ENCODE measurements around the gene PNCK. TPM values are rescaled to one million over a fixed set of nuclear protein-coding genes. Genes with fewer than 3 reads are reported as not detected.

PNCK gene
- total and polyA plus RNA-seq, 2 experiments from 2014 or later: 3.5 to 11.9 TPM

GRCh38 chrX:153696100-153696499, 22.5 kb upstream of the PNCK start:
- Mint-ChIP-seq H3K4me3 (no peak overlapping the region), H3K4me1 (peaks cover 3% of the 10 kb centered on the region; the same call in 2 of the 3 replicates), H3K27ac (no peak overlapping the region), H3K27me3 (ENCODE audit: insufficient read depth, low read depth, poor library complexity) (peaks cover 9% of the 10 kb centered on the region), H3K36me3 (ENCODE audit: low read depth) (peaks cover 26% of the 10 kb centered on the region; the same call in 2 of the 3 replicates), H3K9me3 (peaks cover 3% of the 10 kb centered on the region; the same call in 1 of the 3 replicates)
- ATAC-seq: no peak
- H3K36me3 ChIP-seq (ENCODE audit: insufficient read depth): no peaks in the 10 kb centered on the region
- no peak overlapping the region for H3K4me3 ChIP-seq
- no peak overlapping the region for H3K27ac ChIP-seq (ENCODE audit: low read depth)
- DNase-seq (ENCODE audit: low spot score): no peak
- TF ChIP-seq STAT1 (IDR thresholded peaks at IDR 0.05; ENCODE audit: unreplicated experiment) (no peak), ZNF331 (CRISPR knock-in tag; IDR thresholded peaks at IDR 0.05; ENCODE audit: low read depth) (no peak), NANOG (IDR thresholded peaks at IDR 0.05; ENCODE audit: borderline replicate concordance) (no peak), JUNB (IDR thresholded peaks at IDR 0.05; ENCODE audit: unreplicated experiment) (no peak), POLR2AphosphoS5 (IDR thresholded peaks at IDR 0.05; ENCODE audit: low read depth) (no peak), ZNF114 (CRISPR knock-in tag; IDR thresholded peaks at IDR 0.05) (no peak), EZH2 (IDR thresholded peaks at IDR 0.05; ENCODE audit: low read depth, unreplicated experiment) (no peak), EZH2phosphoT487 (IDR thresholded peaks at IDR 0.05; ENCODE audit: unreplicated experiment) (no peak), CREB1 (CRISPR knock-in tag; IDR thresholded peaks at IDR 0.05; ENCODE audit: low read depth) (no peak)
- TF ChIP-seq, protein P1, sequence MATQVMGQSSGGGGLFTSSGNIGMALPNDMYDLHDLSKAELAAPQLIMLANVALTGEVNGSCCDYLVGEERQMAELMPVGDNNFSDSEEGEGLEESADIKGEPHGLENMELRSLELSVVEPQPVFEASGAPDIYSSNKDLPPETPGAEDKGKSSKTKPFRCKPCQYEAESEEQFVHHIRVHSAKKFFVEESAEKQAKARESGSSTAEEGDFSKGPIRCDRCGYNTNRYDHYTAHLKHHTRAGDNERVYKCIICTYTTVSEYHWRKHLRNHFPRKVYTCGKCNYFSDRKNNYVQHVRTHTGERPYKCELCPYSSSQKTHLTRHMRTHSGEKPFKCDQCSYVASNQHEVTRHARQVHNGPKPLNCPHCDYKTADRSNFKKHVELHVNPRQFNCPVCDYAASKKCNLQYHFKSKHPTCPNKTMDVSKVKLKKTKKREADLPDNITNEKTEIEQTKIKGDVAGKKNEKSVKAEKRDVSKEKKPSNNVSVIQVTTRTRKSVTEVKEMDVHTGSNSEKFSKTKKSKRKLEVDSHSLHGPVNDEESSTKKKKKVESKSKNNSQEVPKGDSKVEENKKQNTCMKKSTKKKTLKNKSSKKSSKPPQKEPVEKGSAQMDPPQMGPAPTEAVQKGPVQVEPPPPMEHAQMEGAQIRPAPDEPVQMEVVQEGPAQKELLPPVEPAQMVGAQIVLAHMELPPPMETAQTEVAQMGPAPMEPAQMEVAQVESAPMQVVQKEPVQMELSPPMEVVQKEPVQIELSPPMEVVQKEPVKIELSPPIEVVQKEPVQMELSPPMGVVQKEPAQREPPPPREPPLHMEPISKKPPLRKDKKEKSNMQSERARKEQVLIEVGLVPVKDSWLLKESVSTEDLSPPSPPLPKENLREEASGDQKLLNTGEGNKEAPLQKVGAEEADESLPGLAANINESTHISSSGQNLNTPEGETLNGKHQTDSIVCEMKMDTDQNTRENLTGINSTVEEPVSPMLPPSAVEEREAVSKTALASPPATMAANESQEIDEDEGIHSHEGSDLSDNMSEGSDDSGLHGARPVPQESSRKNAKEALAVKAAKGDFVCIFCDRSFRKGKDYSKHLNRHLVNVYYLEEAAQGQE (IDR thresholded peaks at IDR 0.05; ENCODE audit: unreplicated experiment): no peak
- TF ChIP-seq, protein P2, sequence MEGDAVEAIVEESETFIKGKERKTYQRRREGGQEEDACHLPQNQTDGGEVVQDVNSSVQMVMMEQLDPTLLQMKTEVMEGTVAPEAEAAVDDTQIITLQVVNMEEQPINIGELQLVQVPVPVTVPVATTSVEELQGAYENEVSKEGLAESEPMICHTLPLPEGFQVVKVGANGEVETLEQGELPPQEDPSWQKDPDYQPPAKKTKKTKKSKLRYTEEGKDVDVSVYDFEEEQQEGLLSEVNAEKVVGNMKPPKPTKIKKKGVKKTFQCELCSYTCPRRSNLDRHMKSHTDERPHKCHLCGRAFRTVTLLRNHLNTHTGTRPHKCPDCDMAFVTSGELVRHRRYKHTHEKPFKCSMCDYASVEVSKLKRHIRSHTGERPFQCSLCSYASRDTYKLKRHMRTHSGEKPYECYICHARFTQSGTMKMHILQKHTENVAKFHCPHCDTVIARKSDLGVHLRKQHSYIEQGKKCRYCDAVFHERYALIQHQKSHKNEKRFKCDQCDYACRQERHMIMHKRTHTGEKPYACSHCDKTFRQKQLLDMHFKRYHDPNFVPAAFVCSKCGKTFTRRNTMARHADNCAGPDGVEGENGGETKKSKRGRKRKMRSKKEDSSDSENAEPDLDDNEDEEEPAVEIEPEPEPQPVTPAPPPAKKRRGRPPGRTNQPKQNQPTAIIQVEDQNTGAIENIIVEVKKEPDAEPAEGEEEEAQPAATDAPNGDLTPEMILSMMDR (conservative IDR thresholded peaks at IDR 0.05; ENCODE audit: low read depth in 2 of 2): no peak
- TF ChIP-seq, protein P3, sequence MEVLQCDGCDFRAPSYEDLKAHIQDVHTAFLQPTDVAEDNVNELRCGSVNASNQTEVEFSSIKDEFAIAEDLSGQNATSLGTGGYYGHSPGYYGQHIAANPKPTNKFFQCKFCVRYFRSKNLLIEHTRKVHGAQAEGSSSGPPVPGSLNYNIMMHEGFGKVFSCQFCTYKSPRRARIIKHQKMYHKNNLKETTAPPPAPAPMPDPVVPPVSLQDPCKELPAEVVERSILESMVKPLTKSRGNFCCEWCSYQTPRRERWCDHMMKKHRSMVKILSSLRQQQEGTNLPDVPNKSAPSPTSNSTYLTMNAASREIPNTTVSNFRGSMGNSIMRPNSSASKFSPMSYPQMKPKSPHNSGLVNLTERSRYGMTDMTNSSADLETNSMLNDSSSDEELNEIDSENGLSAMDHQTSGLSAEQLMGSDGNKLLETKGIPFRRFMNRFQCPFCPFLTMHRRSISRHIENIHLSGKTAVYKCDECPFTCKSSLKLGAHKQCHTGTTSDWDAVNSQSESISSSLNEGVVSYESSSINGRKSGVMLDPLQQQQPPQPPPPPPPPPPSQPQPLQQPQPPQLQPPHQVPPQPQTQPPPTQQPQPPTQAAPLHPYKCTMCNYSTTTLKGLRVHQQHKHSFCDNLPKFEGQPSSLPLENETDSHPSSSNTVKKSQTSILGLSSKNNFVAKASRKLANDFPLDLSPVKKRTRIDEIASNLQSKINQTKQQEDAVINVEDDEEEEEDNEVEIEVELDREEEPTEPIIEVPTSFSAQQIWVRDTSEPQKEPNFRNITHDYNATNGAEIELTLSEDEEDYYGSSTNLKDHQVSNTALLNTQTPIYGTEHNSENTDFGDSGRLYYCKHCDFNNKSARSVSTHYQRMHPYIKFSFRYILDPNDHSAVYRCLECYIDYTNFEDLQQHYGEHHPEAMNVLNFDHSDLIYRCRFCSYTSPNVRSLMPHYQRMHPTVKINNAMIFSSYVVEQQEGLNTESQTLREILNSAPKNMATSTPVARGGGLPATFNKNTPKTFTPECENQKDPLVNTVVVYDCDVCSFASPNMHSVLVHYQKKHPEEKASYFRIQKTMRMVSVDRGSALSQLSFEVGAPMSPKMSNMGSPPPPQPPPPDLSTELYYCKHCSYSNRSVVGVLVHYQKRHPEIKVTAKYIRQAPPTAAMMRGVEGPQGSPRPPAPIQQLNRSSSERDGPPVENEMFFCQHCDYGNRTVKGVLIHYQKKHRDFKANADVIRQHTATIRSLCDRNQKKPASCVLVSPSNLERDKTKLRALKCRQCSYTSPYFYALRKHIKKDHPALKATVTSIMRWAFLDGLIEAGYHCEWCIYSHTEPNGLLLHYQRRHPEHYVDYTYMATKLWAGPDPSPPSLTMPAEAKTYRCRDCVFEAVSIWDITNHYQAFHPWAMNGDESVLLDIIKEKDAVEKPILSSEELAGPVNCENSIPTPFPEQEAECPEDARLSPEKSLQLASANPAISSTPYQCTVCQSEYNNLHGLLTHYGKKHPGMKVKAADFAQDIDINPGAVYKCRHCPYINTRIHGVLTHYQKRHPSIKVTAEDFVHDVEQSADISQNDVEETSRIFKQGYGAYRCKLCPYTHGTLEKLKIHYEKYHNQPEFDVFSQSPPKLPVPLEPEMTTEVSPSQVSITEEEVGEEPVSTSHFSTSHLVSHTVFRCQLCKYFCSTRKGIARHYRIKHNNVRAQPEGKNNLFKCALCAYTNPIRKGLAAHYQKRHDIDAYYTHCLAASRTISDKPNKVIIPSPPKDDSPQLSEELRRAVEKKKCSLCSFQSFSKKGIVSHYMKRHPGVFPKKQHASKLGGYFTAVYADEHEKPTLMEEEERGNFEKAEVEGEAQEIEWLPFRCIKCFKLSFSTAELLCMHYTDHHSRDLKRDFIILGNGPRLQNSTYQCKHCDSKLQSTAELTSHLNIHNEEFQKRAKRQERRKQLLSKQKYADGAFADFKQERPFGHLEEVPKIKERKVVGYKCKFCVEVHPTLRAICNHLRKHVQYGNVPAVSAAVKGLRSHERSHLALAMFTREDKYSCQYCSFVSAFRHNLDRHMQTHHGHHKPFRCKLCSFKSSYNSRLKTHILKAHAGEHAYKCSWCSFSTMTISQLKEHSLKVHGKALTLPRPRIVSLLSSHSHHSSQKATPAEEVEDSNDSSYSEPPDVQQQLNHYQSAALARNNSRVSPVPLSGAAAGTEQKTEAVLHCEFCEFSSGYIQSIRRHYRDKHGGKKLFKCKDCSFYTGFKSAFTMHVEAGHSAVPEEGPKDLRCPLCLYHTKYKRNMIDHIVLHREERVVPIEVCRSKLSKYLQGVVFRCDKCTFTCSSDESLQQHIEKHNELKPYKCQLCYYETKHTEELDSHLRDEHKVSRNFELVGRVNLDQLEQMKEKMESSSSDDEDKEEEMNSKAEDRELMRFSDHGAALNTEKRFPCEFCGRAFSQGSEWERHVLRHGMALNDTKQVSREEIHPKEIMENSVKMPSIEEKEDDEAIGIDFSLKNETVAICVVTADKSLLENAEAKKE (CRISPR knock-in tag; IDR thresholded peaks at IDR 0.05): no peak
- TF ChIP-seq, protein P4, sequence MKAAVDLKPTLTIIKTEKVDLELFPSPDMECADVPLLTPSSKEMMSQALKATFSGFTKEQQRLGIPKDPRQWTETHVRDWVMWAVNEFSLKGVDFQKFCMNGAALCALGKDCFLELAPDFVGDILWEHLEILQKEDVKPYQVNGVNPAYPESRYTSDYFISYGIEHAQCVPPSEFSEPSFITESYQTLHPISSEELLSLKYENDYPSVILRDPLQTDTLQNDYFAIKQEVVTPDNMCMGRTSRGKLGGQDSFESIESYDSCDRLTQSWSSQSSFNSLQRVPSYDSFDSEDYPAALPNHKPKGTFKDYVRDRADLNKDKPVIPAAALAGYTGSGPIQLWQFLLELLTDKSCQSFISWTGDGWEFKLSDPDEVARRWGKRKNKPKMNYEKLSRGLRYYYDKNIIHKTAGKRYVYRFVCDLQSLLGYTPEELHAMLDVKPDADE (IDR thresholded peaks at IDR 0.05): no peak
- H3K9me2 ChIP-seq (ENCODE audit: insufficient read depth): no peaks in the 10 kb centered on the region
- H2AFZ ChIP-seq: no peak overlapping the region
- H3K27me3 ChIP-seq (ENCODE audit: insufficient read depth): no peaks in the 10 kb centered on the region
- no peaks in the 10 kb centered on the region for H4K20me1 ChIP-seq (replicated peaks; ENCODE audit: insufficient read depth)
- H3K79me2 ChIP-seq (replicated peaks; ENCODE audit: insufficient read depth): no peaks in the 10 kb centered on the region
- no peak overlapping the region for H3K4me2 ChIP-seq
- no peaks in the 10 kb centered on the region for H3F3A ChIP-seq (replicated peaks; ENCODE audit: low read depth)
- no peaks in the 10 kb centered on the region for H3K4me1 ChIP-seq (ENCODE audit: insufficient read depth)

All from GM23338 (cell line).